SK-N-SH (cell line): ENCODE measurements around the gene P3R3URF. TPM values are rescaled to one million over a fixed set of nuclear protein-coding genes. Genes with fewer than 3 reads are reported as not detected.

ENCODE experiments used
- CTCF ChIA-PET: fragments of 300-600, 350-600 bp; formaldehyde crosslinking; extraction: SDS; loops from one replicate; lab custom pipeline; 2021; lab: Yijun Ruan, JAX
- POLR2A ChIA-PET: fragments of 350-600 bp; sonication (Branson Sonifier 250); formaldehyde crosslinking; extraction: SDS; loops from one replicate; lab custom pipeline; 2020; ENCODE audit warnings: antibody characterized with exemption, inconsistent platforms; lab: Yijun Ruan, JAX
- DNase-seq: peaks from one replicate; pipeline ENCODE4 v3.0.0; 2012
- H2AFZ ChIP-seq: fragments of 200-600 bp; sonication (generic); 2 replicates; pipeline ENCODE4 v1.8.1; 2016; ENCODE audit warnings: antibody characterized with exemption, mild to moderate bottlenecking, low read depth
- H3F3A ChIP-seq: fragments of 200-600 bp; sonication (generic); replicated peaks from 2 replicates; pipeline ENCODE3; 2016; ENCODE audit warnings: antibody characterized with exemption, mild to moderate bottlenecking; ENCODE audit not compliant: insufficient read depth
- H3K27ac ChIP-seq, 2 experiments: fragments of 200-500 bp in 1 of 2; fragments of 200-600 bp in 1 of 2; sonication (Bioruptor generic) in 1 of 2; sonication (generic), shearing (Covaris generic) in 1 of 2; 2 replicates each; pipeline versions ENCODE4 v1.5.1 to v1.6.1; 2014 to 2016; ENCODE audit warnings: low read depth in 2 of 2, inconsistent platforms in 1 of 2, low read length in 1 of 2, mild to moderate bottlenecking in 1 of 2, mixed read lengths in 1 of 2
- H3K27me3 ChIP-seq: fragments of 200-600 bp; sonication (generic), shearing (Covaris generic); 2 replicates; pipeline ENCODE4 v1.6.1; 2016; ENCODE audit warnings: mixed run types; ENCODE audit not compliant: insufficient read depth
- H3K36me3 ChIP-seq, 2 experiments: fragments of 200-500 bp in 1 of 2; fragments of 200-600 bp in 1 of 2; sonication (Bioruptor generic) in 1 of 2; sonication (generic) in 1 of 2; replicated peaks in 1 of 2; 2 replicates each; pipeline versions ENCODE3 to v1.5.1; 2014 to 2016; ENCODE audit warnings: low read length in 1 of 2, mild to moderate bottlenecking in 1 of 2; ENCODE audit not compliant: insufficient read depth in 2 of 2, control insufficient read depth in 1 of 2
- H3K4me1 ChIP-seq, 2 experiments: fragments of 200-500 bp in 1 of 2; fragments of 200-600 bp in 1 of 2; sonication (Bioruptor generic) in 1 of 2; sonication (generic), shearing (Covaris generic) in 1 of 2; 2 replicates each; pipeline versions ENCODE4 v1.5.1 to v1.6.1; 2014 to 2016; ENCODE audit warnings: low read depth in 1 of 2, low read length in 1 of 2, mixed run types in 1 of 2; ENCODE audit not compliant: insufficient read depth in 2 of 2, control insufficient read depth in 1 of 2
- H3K4me2 ChIP-seq: fragments of 200-600 bp; sonication (generic), shearing (Covaris generic); 2 replicates; pipeline ENCODE4 v1.6.1; 2017; ENCODE audit warnings: mixed run types
- H3K4me3 ChIP-seq, 2 experiments: fragments of 200-500 bp in 1 of 2; fragments of 200-600 bp in 1 of 2; sonication (Bioruptor generic) in 1 of 2; sonication (generic), shearing (Covaris generic) in 1 of 2; 2 replicates each; pipeline versions ENCODE4 v1.5.1 to v1.8.1; 2014 to 2016; ENCODE audit warnings: low read depth in 2 of 2, inconsistent platforms in 1 of 2, low read length in 1 of 2, mild to moderate bottlenecking in 1 of 2, mixed read lengths in 1 of 2, moderate library complexity in 1 of 2
- H3K79me2 ChIP-seq: fragments of 200-600 bp; sonication (generic); 2 replicates; pipeline ENCODE4 v1.8.1; 2017; ENCODE audit warnings: mild to moderate bottlenecking; ENCODE audit not compliant: insufficient read depth
- H3K9ac ChIP-seq: fragments of 200-600 bp; sonication (generic); 2 replicates; pipeline ENCODE4 v1.6.1; 2017; ENCODE audit warnings: mixed run types
- H3K9me2 ChIP-seq: fragments of 200-600 bp; sonication (generic); 2 replicates; pipeline ENCODE4 v1.6.1; 2017; ENCODE audit warnings: mixed run types
- H3K9me3 ChIP-seq: fragments of 200-600 bp; sonication (generic); 2 replicates; pipeline ENCODE4 v1.6.1; 2017; ENCODE audit warnings: mixed run types, mild to moderate bottlenecking, moderate library complexity
- H4K20me1 ChIP-seq: fragments of 200-600 bp; sonication (generic); 2 replicates; pipeline ENCODE4 v1.6.1; 2017; ENCODE audit warnings: mild to moderate bottlenecking, mixed run types; ENCODE audit not compliant: insufficient read depth
- CTCF ChIP-seq: fragments of 200-600 bp; sonication (generic); IDR thresholded peaks from 2 replicates; pipeline ENCODE4 v1.6.1; 2017; ENCODE audit warnings: antibody characterized with exemption, mild to moderate bottlenecking, moderate library complexity
- ELF1 ChIP-seq: IDR thresholded peaks from 2 replicates; pipeline ENCODE4 v1.4.0; 2012
- EP300 ChIP-seq, 2 experiments: IDR thresholded peaks; 2 replicates each; pipeline versions ENCODE4 v1.4.0 to v1.6.1; 2012; ENCODE audit warnings: borderline replicate concordance in 1 of 2, low read depth in 1 of 2, low read length in 1 of 2
- EZH2phosphoT487 ChIP-seq: fragments of 200-600 bp; sonication (generic); IDR thresholded peaks from 2 replicates; pipeline ENCODE4 v1.6.1; 2017; ENCODE audit warnings: low read depth, mixed run types, mild to moderate bottlenecking, antibody characterized with exemption, moderate library complexity, borderline replicate concordance
- JUND ChIP-seq: IDR thresholded peaks from 2 replicates; pipeline ENCODE4 v1.4.0; 2012
- POLR2AphosphoS5 ChIP-seq: IDR thresholded peaks from 2 replicates; pipeline ENCODE4 v1.6.1; 2012; ENCODE audit warnings: low read depth, low read length
- RAD21 ChIP-seq: IDR thresholded peaks from 2 replicates; pipeline ENCODE4 v1.6.1; 2012; ENCODE audit warnings: mild to moderate bottlenecking, low read length
- TCF12 ChIP-seq: IDR thresholded peaks from 2 replicates; pipeline ENCODE4 v1.4.0; 2012
- WGBS: methylation state at CpG from one replicate; pipeline ENCODE4 v1.1.6; 2017; ENCODE audit warnings: low lambda C conversion rate; 5-methylcytosine and 5-hydroxymethylcytosine counted together
- polyA plus RNA-seq, 3 experiments: library from polyadenylated mRNA; depleted of rRNA; stranded (reverse); fragments of >200 nt; gene quantifications; 2 replicates each; pipeline ENCODE4 v1.2.3, GENCODE V29; 2012
- TF ChIP-seq, protein P1 (sequence below): IDR thresholded peaks from 2 replicates; pipeline ENCODE4 v1.4.0; 2012; ENCODE audit warnings: low read depth
- TF ChIP-seq, protein P2 (sequence below): IDR thresholded peaks from 2 replicates; pipeline ENCODE4; 2012

Gene P3R3URF
- polyA plus RNA-seq, 1 of the 3 experiments (the other 2 are of a cell fraction), result not detected

DNA sequence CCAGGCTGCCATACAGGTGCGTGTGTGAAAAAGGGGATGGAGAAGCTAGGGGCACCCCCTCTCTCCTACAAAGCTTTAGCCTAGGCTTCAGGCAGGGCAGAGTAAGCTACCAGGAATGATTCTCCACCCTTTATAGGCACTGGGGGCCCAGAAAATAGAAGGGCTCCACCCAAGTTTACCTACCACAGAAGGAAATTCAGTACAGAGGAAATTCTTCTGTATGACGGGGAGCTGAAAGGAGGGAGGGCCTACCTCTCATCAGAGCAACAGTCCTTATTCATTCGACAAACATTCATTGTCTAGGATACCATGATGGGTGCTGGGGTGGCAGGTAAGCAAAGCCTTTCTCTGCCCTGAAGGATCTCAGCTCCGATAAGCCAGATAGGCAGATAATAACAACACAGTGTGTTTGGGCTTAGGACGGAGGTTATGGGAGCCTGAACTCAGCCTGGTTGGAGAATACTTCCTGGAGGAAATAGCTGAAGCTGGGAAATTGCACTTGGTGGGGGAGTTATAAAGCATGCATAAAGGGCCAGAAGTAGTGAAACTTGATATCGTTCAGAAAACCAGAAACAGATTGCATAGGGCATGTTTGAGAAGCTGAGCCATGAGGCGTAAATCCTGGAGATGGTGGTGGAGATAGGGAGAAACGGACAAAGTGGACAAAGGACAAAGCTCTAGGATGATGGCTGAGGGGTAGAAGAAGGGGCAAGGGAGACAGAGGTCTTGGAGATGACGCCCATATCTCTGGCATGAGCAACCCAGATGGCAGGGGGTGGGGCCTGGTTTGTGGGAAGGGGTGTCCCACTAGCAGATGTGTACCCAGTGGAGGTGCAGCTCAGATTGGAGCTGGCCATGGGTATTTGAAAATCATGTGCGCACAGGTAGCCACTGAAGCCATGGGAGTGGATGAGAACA is 5.3 kb upstream of the P3R3URF start:
- POLR2A ChIA-PET, result interaction anchor here (0.8 to 1.2 kb wide), 2 partner anchors 493 to 1353 kb away, joined by 3 read pairs; no protein-coding TSS in a partner anchor
- no peaks in the 10 kb centered on the region for H3K36me3 ChIP-seq
- H3K27me3 ChIP-seq, result no peaks in the 10 kb centered on the region
- peaks cover 27% of the 10 kb centered on the region for H3F3A ChIP-seq
- WGBS, result 51% methylated on average over 10 of the region's 10 CpGs
- H3K27ac ChIP-seq, result peak overlapping the region; percentile 69 to 97
- no peaks in the 10 kb centered on the region for H3K9me3 ChIP-seq
- DNase-seq, result no peak
- H3K79me2 ChIP-seq, result no peaks in the 10 kb centered on the region
- no peaks in the 10 kb centered on the region for H3K9me2 ChIP-seq
- H2AFZ ChIP-seq, result peak overlapping the region; percentile 31; the same call in 1 of the 2 replicates
- H4K20me1 ChIP-seq, result no peaks in the 10 kb centered on the region
- CTCF ChIA-PET, result interaction anchor here (0.7 to 5.0 kb wide), 12 partner anchors 8 to 268 kb away, joined by 3 to 57 read pairs (median 6); partner anchors contain the start of genes PIK3R3 and POMGNT1
- TF ChIP-seq POLR2AphosphoS5 (peak; percentile 66), TCF12 (peak; percentile 86), ELF1 (no peak), JUND (no peak), EP300 (IDR thresholded peaks at IDR 0.05; ENCODE audit: borderline replicate concordance in 1 of 2, low read depth in 1 of 2, low read length in 1 of 2) (0 out of 4 replicates have a peak, but pooled peaks of 1 of the 2 experiments have one; percentile 25)
- TF ChIP-seq, protein P1, sequence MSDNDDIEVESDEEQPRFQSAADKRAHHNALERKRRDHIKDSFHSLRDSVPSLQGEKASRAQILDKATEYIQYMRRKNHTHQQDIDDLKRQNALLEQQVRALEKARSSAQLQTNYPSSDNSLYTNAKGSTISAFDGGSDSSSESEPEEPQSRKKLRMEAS, result peak; percentile 74
- TF ChIP-seq, protein P2, sequence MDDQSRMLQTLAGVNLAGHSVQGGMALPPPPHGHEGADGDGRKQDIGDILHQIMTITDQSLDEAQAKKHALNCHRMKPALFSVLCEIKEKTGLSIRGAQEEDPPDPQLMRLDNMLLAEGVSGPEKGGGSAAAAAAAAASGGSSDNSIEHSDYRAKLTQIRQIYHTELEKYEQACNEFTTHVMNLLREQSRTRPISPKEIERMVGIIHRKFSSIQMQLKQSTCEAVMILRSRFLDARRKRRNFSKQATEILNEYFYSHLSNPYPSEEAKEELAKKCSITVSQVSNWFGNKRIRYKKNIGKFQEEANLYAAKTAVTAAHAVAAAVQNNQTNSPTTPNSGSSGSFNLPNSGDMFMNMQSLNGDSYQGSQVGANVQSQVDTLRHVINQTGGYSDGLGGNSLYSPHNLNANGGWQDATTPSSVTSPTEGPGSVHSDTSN, result peak; percentile 31; the same call in 1 of the 2 replicates
- peaks cover 26 to 28% of the 10 kb centered on the region in 2 experiments; a peak in 3 of 4 replicates for H3K4me1 ChIP-seq
- no peak overlapping the region; a peak in 1 of 4 replicates for H3K4me3 ChIP-seq
- peak overlapping the region; percentile 25 for H3K4me2 ChIP-seq
- H3K9ac ChIP-seq, result no peak overlapping the region

DNA sequence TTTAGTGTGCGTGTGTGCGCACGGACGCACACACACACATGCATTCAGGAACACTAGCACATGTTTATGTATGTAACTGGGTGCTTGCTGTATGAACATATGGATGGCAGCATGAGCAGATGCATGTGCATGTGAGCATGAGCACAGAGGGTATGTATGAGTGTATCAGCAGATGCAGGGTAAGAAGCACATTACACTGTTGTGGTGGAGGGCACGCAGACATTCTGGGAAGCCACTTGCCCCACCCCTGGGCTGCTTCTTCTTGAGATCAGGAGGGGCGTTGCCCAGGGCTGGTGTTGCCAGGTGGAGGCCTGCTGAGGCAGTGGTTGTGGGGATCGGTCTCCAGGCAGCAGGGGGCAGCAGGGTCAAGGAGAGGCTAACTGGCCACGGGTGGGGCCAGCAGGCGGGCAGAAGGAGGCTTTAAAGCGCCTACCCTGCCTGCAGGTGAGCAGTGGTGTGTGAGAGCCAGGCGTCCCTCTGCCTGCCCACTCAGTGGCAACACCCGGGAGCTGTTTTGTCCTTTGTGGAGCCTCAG is 3.9 kb upstream of the P3R3URF start:
- Histone ChIP-seq H4K20me1 (no peaks in the 10 kb centered on the region), H3F3A (peaks cover 27% of the 10 kb centered on the region), H2AFZ (0 out of 2 replicates have a peak overlapping the region, but pooled peaks have one; percentile 97), H3K4me2 (peak overlapping the region; percentile 47; the same call in 1 of the 2 replicates), H3K27ac (no peak overlapping the region), H3K27me3 (no peaks in the 10 kb centered on the region), H3K9ac (no peak overlapping the region), H3K9me3 (no peaks in the 10 kb centered on the region), H3K79me2 (no peaks in the 10 kb centered on the region), H3K4me3 (no peak overlapping the region), H3K4me1 (peaks cover 23 to 26% of the 10 kb centered on the region in 2 experiments; a peak in 3 of 4 replicates), H3K9me2 (no peaks in the 10 kb centered on the region), H3K36me3 (no peaks in the 10 kb centered on the region)
- no peak for DNase-seq
- no peak for TF ChIP-seq EZH2phosphoT487
- TF ChIP-seq RAD21, result 0 out of 2 replicates have a peak, but pooled peaks have one; percentile 7
- peak; percentile 13; the same call in 1 of the 2 replicates for TF ChIP-seq CTCF
- 97% methylated on average over 6 of the region's 12 CpGs for WGBS
- CTCF ChIA-PET, result interaction anchor here (0.7 to 5.0 kb wide), 17 partner anchors 9 to 153 kb away, joined by 3 to 57 read pairs (median 5); partner anchors contain the start of gene PIK3R3
- POLR2A ChIA-PET, result no interaction called here
